ENCODE results near the gene BMPR2. TPM values are rescaled to one million over a fixed set of nuclear protein-coding genes. Genes with fewer than 3 reads are reported as not detected.
"Not testable (repeated sequence)": the region's sequence is repeated elsewhere in the genome, so short reads cannot be mapped to it uniquely, and the experiment has no call there.

BMPR2 gene
- total RNA-seq, 1 donor from 2014 or later = 88.9 TPM

DNA sequence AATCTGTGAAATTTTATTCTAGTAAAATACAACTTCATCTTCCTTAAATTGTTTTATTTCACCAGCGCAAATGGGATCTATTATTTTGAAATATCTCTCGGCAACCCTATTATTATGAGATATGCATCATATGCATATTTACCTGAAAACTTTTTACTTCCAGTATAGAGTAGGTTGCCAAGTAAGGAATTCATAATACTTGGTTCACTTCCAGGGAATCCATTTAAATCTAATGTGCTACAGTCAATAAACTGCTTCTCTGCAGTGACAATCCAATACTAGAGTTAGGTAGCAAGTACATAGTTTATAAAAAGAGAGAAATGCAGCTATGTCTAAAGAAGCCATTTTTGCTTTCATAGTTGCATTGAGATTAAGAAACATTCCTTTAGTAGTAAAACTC lies 169.8 kb downstream of the BMPR2 start:
- no peaks in the 10 kb centered on the region for H3K9me3 Mint-ChIP-seq (ENCODE audit: unreplicated experiment)
- no peak for DNase-seq (ENCODE audit: low spot score)
- H3K27ac Mint-ChIP-seq (ENCODE audit: unreplicated experiment) = no peak overlapping the region
- no peak overlapping the region for H3K4me3 Mint-ChIP-seq (ENCODE audit: unreplicated experiment)
- peaks cover 10% of the 10 kb centered on the region for H3K36me3 Mint-ChIP-seq (ENCODE audit: low read depth, unreplicated experiment)
- no peaks in the 10 kb centered on the region for H3K27me3 Mint-ChIP-seq (ENCODE audit: unreplicated experiment)
- no peaks in the 10 kb centered on the region for H3K4me1 Mint-ChIP-seq (ENCODE audit: unreplicated experiment)
- TF ChIP-seq, protein P1, sequence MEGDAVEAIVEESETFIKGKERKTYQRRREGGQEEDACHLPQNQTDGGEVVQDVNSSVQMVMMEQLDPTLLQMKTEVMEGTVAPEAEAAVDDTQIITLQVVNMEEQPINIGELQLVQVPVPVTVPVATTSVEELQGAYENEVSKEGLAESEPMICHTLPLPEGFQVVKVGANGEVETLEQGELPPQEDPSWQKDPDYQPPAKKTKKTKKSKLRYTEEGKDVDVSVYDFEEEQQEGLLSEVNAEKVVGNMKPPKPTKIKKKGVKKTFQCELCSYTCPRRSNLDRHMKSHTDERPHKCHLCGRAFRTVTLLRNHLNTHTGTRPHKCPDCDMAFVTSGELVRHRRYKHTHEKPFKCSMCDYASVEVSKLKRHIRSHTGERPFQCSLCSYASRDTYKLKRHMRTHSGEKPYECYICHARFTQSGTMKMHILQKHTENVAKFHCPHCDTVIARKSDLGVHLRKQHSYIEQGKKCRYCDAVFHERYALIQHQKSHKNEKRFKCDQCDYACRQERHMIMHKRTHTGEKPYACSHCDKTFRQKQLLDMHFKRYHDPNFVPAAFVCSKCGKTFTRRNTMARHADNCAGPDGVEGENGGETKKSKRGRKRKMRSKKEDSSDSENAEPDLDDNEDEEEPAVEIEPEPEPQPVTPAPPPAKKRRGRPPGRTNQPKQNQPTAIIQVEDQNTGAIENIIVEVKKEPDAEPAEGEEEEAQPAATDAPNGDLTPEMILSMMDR (IDR thresholded peaks at IDR 0.05; ENCODE audit: unreplicated experiment) = no peak

DNA sequence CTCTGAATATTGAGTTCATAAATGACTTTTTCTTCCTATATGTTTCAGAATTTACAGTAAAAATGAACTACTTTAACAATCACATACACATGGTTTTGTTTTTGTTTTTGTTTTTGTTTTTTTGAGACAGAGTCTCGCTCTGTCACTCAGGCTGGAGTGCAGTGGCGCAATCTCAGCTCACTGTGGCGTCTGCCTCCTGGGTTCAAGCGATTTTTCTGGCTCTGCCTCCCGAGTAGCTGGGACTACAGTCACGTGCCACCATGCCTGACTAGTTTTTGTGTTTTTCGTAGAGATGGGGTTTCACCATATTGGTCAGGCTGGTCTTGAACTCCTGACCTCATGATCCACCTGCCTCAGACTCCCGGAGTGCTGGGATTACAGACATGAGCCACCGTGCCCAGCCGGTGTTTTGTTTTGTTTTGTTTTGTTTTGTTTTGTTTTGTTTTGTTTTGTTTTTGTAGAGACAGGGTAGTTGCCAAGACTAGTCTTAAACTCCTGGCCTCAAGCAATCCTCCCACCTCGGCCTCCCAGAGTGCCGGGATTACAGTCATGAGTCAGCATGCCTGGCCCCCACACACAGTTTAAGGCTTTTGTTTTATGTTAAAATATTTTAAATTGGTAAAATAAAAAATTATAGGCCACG lies 170.5 kb downstream of the BMPR2 start:
- H3K27me3 Mint-ChIP-seq (ENCODE audit: unreplicated experiment); H3K36me3 Mint-ChIP-seq (ENCODE audit: low read depth, unreplicated experiment); DNase-seq (ENCODE audit: low spot score); H3K4me1 Mint-ChIP-seq (ENCODE audit: unreplicated experiment); H3K27ac Mint-ChIP-seq (ENCODE audit: unreplicated experiment); H3K9me3 Mint-ChIP-seq (ENCODE audit: unreplicated experiment); H3K4me3 Mint-ChIP-seq (ENCODE audit: unreplicated experiment): not testable (repeated sequence)

- Mint-ChIP-seq H3K9me3 (ENCODE audit: unreplicated experiment) (no peaks in the 10 kb centered on the region), H3K27me3 (ENCODE audit: unreplicated experiment) (no peaks in the 10 kb centered on the region), H3K36me3 (ENCODE audit: low read depth, unreplicated experiment) (peaks cover 10% of the 10 kb centered on the region), H3K4me3 (ENCODE audit: unreplicated experiment) (no peak overlapping the region), H3K27ac (ENCODE audit: unreplicated experiment) (no peak overlapping the region), H3K4me1 (ENCODE audit: unreplicated experiment) (no peaks in the 10 kb centered on the region)
- DNase-seq (ENCODE audit: low spot score) = no peak
- TF ChIP-seq, protein P1 (IDR thresholded peaks at IDR 0.05; ENCODE audit: unreplicated experiment) = no peak
These were observed 172.1 kb downstream of the BMPR2 start for GRCh38 chr2:202548240-202548639.

DNA sequence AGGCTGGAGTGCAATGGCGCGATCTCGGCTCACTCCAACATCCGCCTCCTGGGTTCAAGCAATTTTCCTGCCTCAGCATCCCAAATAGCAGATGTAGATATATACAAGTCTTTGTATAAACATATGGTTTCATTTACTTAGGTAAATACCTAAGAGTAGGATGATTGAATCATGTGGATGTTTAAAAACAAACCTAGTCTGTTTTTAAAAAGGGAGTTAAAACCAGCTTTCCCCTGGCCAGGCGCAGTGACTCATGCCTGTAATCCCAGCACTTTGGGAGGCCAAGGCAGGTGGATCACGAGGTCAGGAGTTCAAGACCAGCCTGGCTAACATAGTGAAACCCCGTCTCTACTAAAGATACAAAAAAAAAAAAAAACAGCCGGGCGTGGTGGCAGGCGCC lies 174.9 kb downstream of the BMPR2 start:
- DNase-seq (ENCODE audit: low spot score); H3K4me3 Mint-ChIP-seq (ENCODE audit: unreplicated experiment); H3K27me3 Mint-ChIP-seq (ENCODE audit: unreplicated experiment); H3K9me3 Mint-ChIP-seq (ENCODE audit: unreplicated experiment); H3K27ac Mint-ChIP-seq (ENCODE audit: unreplicated experiment); H3K4me1 Mint-ChIP-seq (ENCODE audit: unreplicated experiment): not testable (repeated sequence)
- H3K36me3 Mint-ChIP-seq (ENCODE audit: low read depth, unreplicated experiment) = peaks cover 21% of the 10 kb centered on the region

GRCh38 chr2:202555356-202555755 lies 179.2 kb downstream of the BMPR2 start:
- no peaks in the 10 kb centered on the region for H3K4me1 Mint-ChIP-seq (ENCODE audit: unreplicated experiment)
- DNase-seq (ENCODE audit: low spot score) = no peak
- TF ChIP-seq, protein P1 (IDR thresholded peaks at IDR 0.05; ENCODE audit: unreplicated experiment) = no peak
- peak overlapping the region; percentile 74 for H3K4me3 Mint-ChIP-seq (ENCODE audit: unreplicated experiment)
- H3K36me3 Mint-ChIP-seq (ENCODE audit: low read depth, unreplicated experiment) = peaks cover 25% of the 10 kb centered on the region
- peaks cover 4% of the 10 kb centered on the region for H3K27me3 Mint-ChIP-seq (ENCODE audit: unreplicated experiment)
- no peaks in the 10 kb centered on the region for H3K9me3 Mint-ChIP-seq (ENCODE audit: unreplicated experiment)
- H3K27ac Mint-ChIP-seq (ENCODE audit: unreplicated experiment) = peak overlapping the region; percentile 61

- H3K9me3 Mint-ChIP-seq (ENCODE audit: unreplicated experiment) = no peaks in the 10 kb centered on the region
- H3K4me1 Mint-ChIP-seq (ENCODE audit: unreplicated experiment) = no peaks in the 10 kb centered on the region
- TF ChIP-seq, protein P1 (IDR thresholded peaks at IDR 0.05; ENCODE audit: unreplicated experiment) = no peak
- H3K27ac Mint-ChIP-seq (ENCODE audit: unreplicated experiment) = no peak overlapping the region
- no peak for DNase-seq (ENCODE audit: low spot score)
- H3K36me3 Mint-ChIP-seq (ENCODE audit: low read depth, unreplicated experiment) = peaks cover 18% of the 10 kb centered on the region
- peaks cover 2% of the 10 kb centered on the region for H3K27me3 Mint-ChIP-seq (ENCODE audit: unreplicated experiment)
- no peak overlapping the region for H3K4me3 Mint-ChIP-seq (ENCODE audit: unreplicated experiment)
These were observed 184.1 kb downstream of the BMPR2 start for GRCh38 chr2:202560200-202560599.

Data from endothelial cell (in vitro differentiated cells).